HCT116 (cell line): ENCODE results near the gene ELANE. TPM values are rescaled to one million over a fixed set of nuclear protein-coding genes. Genes with fewer than 3 reads are reported as not detected.

ENCODE experiments used
- ATAC-seq: fragments of 200-7000 bp; cut with Tn5 transposase; 2 replicates; pipeline ENCODE4 v1.9.1; 2020; ENCODE audit warnings: mild to moderate bottlenecking, moderate library complexity
- BruUV-seq: library from RNA; stranded (reverse); fragments of 400-500 nt; replicated peaks from 2 replicates; lab custom pipeline; 2021; lab: Mats Ljungman, UMichigan
- CTCF ChIA-PET: fragments of 300-600 bp; sonication (Branson Sonifier 250); formaldehyde crosslinking; loops from one replicate; lab custom pipeline; 2021; ENCODE audit warnings: antibody characterized with exemption; lab: Charles Lee
- POLR2A ChIA-PET: fragments of 300-600, 350-600 bp; sonication (Branson Sonifier 250); formaldehyde crosslinking; loops from one replicate; lab custom pipeline; 2021; ENCODE audit warnings: antibody characterized with exemption; lab: Charles Lee
- RAD21 ChIA-PET, 2 experiments: fragments of 300-600 bp; sonication (Branson Sonifier 250); formaldehyde crosslinking; loops; one replicate each; lab custom pipeline; 2023; ENCODE audit warnings: low total read pairs in 2 of 2; ENCODE audit not compliant: uncharacterized antibody in 2 of 2, unreplicated experiment in 2 of 2, low non-redundant PET in 1 of 2; lab: Charles Lee
- DNase-seq: peaks from one replicate; pipeline ENCODE4 v3.0.0-alpha.2; 2010; ENCODE audit warnings: low read depth, low spot score
- H2AFZ ChIP-seq: fragments of 200-600 bp; shearing (Covaris generic), sonication (generic); 2 replicates; pipeline ENCODE4 v1.6.1; 2017; ENCODE audit warnings: low read depth, mixed run types, mixed read lengths, antibody characterized with exemption, low read length; ENCODE audit not compliant: poor library complexity, severe bottlenecking
- H3K27ac ChIP-seq: 2 replicates; pipeline ENCODE4 v1.5.1; 2012; ENCODE audit warnings: low read depth, low read length
- H3K27me3 ChIP-seq: fragments of 200-600 bp; sonication (generic); 2 replicates; pipeline ENCODE4 v1.6.1; 2016; ENCODE audit warnings: mixed run types, low read length, mixed read lengths; ENCODE audit not compliant: insufficient read depth
- H3K36me3 ChIP-seq, 2 experiments: fragments of 200-500 bp in 1 of 2; fragments of 200-600 bp in 1 of 2; sonication (Bioruptor generic) in 1 of 2; sonication (generic) in 1 of 2; 2 replicates each; pipeline versions ENCODE4 v1.5.1 to v1.6.1; 2014 to 2016; ENCODE audit warnings: low read length in 2 of 2, inconsistent platforms in 1 of 2, mixed read lengths in 1 of 2, mixed run types in 1 of 2; ENCODE audit not compliant: insufficient read depth in 2 of 2, control insufficient read depth in 1 of 2
- H3K4me1 ChIP-seq, 2 experiments: fragments of 200-600 bp in 1 of 2; sonication (generic) in 1 of 2; 2 replicates each; pipeline versions ENCODE4 v1.5.1 to v1.6.1; 2012 to 2017; ENCODE audit warnings: low read length in 2 of 2, inconsistent platforms in 1 of 2, mild to moderate bottlenecking in 1 of 2, mixed read lengths in 1 of 2, mixed run types in 1 of 2, moderate library complexity in 1 of 2; ENCODE audit not compliant: insufficient read depth in 2 of 2, control insufficient read depth in 1 of 2
- H3K4me2 ChIP-seq: fragments of 200-600 bp; sonication (generic); 2 replicates; pipeline ENCODE4 v1.6.1; 2017; ENCODE audit warnings: mixed run types, low read length, mixed read lengths
- H3K4me3 ChIP-seq, 2 experiments: fragments of 200-600 bp in 1 of 2; sonication (generic) in 1 of 2; replicated peaks in 1 of 2; 2 replicates each; pipeline ENCODE4 v1.5.1; 2011 to 2016; ENCODE audit warnings: low read length in 2 of 2, control low read depth in 1 of 2, low read depth in 1 of 2, mild to moderate bottlenecking in 1 of 2, mixed read lengths in 1 of 2, mixed run types in 1 of 2
- H3K79me2 ChIP-seq: fragments of 200-600 bp; sonication (generic); 2 replicates; pipeline ENCODE4 v1.6.1; 2017; ENCODE audit warnings: mild to moderate bottlenecking, mixed run types, low read length, moderate library complexity, mixed read lengths; ENCODE audit not compliant: insufficient read depth
- H3K9ac ChIP-seq: fragments of 200-600 bp; sonication (generic); 2 replicates; pipeline ENCODE4 v1.6.1; 2016; ENCODE audit warnings: low read length, mixed read lengths
- H3K9me2 ChIP-seq: fragments of 200-600 bp; sonication (generic), shearing (Covaris generic); 2 replicates; pipeline ENCODE4 v1.6.1; 2017; ENCODE audit warnings: mixed run types, mild to moderate bottlenecking, moderate library complexity; ENCODE audit not compliant: insufficient read depth
- H3K9me3 ChIP-seq, 2 experiments: fragments of 200-500 bp in 1 of 2; fragments of 200-600 bp in 1 of 2; sonication (Bioruptor generic) in 1 of 2; sonication (generic) in 1 of 2; 2 replicates each; pipeline ENCODE4 v1.6.1; 2014 to 2017; ENCODE audit warnings: low read length in 2 of 2, mixed read lengths in 2 of 2, inconsistent platforms in 1 of 2, low read depth in 1 of 2, mild to moderate bottlenecking in 1 of 2, mixed run types in 1 of 2, moderate library complexity in 1 of 2; ENCODE audit not compliant: control insufficient read depth in 1 of 2, insufficient read depth in 1 of 2
- H4K20me1 ChIP-seq: fragments of 200-600 bp; sonication (generic), shearing (Covaris generic); 2 replicates; pipeline ENCODE4 v1.6.1; 2017; ENCODE audit warnings: mixed run types, mild to moderate bottlenecking, moderate library complexity; ENCODE audit not compliant: insufficient read depth
- CEBPB ChIP-seq: IDR thresholded peaks from 2 replicates; pipeline ENCODE4 v1.6.1; 2012; ENCODE audit warnings: low read depth
- POLR2AphosphoS5 ChIP-seq: IDR thresholded peaks from 2 replicates; pipeline ENCODE4 v1.6.1; 2011; ENCODE audit warnings: mild to moderate bottlenecking, low read depth, low read length, moderate library complexity
- SIN3A ChIP-seq: IDR thresholded peaks from 2 replicates; pipeline ENCODE4 v1.6.1; 2012; ENCODE audit warnings: low read depth
- SRF ChIP-seq: IDR thresholded peaks from 2 replicates; pipeline ENCODE4 v1.6.1; 2012; ENCODE audit warnings: low read depth
- YY1 ChIP-seq: IDR thresholded peaks from 2 replicates; pipeline ENCODE4 v1.6.1; 2011; ENCODE audit warnings: low read length, low read depth, moderate library complexity, mild to moderate bottlenecking; ENCODE audit not compliant: insufficient replicate concordance; ENCODE audit errors: extremely low read depth
- ZBTB33 ChIP-seq: IDR thresholded peaks from 2 replicates; pipeline ENCODE4 v1.6.1; 2011; ENCODE audit warnings: mild to moderate bottlenecking, low read length, moderate library complexity; ENCODE audit not compliant: insufficient replicate concordance; ENCODE audit errors: extremely low read depth
- ZNF274 ChIP-seq: fragments of 200-500 bp; sonication (Bioruptor generic); IDR thresholded peaks from 2 replicates; pipeline ENCODE4 v1.6.1; 2014; ENCODE audit warnings: mild to moderate bottlenecking, low read depth, low read length, inconsistent platforms
- intact Hi-C: fragments of 100-400 bp; cut with micrococcal nuclease; formaldehyde crosslinking; loops from 2 replicates; pipeline ENCODE4 v1.10.0; 2022
- total RNA-seq: library from RNA; stranded (reverse); gene quantifications from one replicate; pipeline ENCODE4 v1.2.1, GENCODE V29; 2021; ENCODE audit not compliant: unreplicated experiment
- TF ChIP-seq, protein P1 (sequence below), 3 experiments: fragments of 200-600 bp in 1 of 3; sonication (generic) in 1 of 3; IDR thresholded peaks in 2 of 3; conservative IDR thresholded peaks in 1 of 3; 2 replicates each; pipeline ENCODE4 v1.5.1; 2012 to 2017; ENCODE audit warnings: low read depth in 2 of 3, low read length in 2 of 3, antibody characterized with exemption in 1 of 3, borderline replicate concordance in 1 of 3, control low read depth in 1 of 3, mild to moderate bottlenecking in 1 of 3, mixed read lengths in 1 of 3, mixed run types in 1 of 3, moderate library complexity in 1 of 3; ENCODE audit not compliant: insufficient read depth in 1 of 3

The ELANE gene
- total RNA-seq, 1 experiment from 2014 or later: not detected

DNA sequence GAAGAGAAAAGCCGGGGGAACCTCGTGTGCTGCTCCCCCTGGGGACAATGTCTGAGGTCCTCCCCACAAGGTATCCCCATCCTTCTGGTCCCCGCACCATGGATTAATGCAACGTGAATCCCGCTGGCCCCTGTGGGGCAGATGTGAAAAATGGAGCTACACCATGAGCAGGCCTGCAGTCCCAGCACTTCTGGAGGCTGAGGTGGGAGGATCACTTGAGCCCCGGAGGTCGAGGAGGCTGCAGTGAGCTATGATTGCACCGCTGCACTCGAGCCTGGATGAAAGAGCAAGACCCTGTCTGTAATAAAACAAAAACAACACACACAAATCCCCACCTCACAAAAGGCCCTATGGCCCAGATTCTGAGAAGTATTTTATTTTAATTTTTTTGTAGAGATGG, 6.2 kb downstream of the ELANE start:
- ATAC-seq: no peak
- Histone ChIP-seq H3K9me3 (no peaks in the 10 kb centered on the region), H2AFZ (no peak overlapping the region), H4K20me1 (no peaks in the 10 kb centered on the region), H3K4me2 (no peak overlapping the region), H3K4me1 (peaks cover 14 to 32% of the 10 kb centered on the region in 2 experiments), H3K79me2 (no peaks in the 10 kb centered on the region), H3K27me3 (no peaks in the 10 kb centered on the region), H3K27ac (no peak overlapping the region), H3K4me3 (no peak overlapping the region), H3K9ac (no peak overlapping the region), H3K36me3 (no peaks in the 10 kb centered on the region; a peak in 1 of 4 replicates), H3K9me2 (no peaks in the 10 kb centered on the region)
- TF ChIP-seq ZNF274: no peak
- TF ChIP-seq ZBTB33: no peak
- TF ChIP-seq SIN3A: no peak
- no peak for TF ChIP-seq POLR2AphosphoS5
- BruUV-seq: no TSS peak
- RAD21 ChIA-PET: no interaction called here
- POLR2A ChIA-PET: no interaction called here
- CTCF ChIA-PET: no interaction called here
- no peak for DNase-seq
- intact Hi-C loops: no loop called here

- POLR2A ChIA-PET: interaction anchor here (1.4 kb wide), 1 partner anchor 9 kb away, joined by 4 read pairs; no protein-coding TSS in a partner anchor
- CTCF ChIA-PET: interaction anchor here (1.1 kb wide), 1 partner anchor 88 kb away, joined by 3 read pairs; no protein-coding TSS in a partner anchor
- Histone ChIP-seq H3K79me2 (no peaks in the 10 kb centered on the region), H3K4me3 (peak within 1 kb of the TSS; percentile 71 to 78), H3K36me3 (no peaks in the 10 kb centered on the region; a peak in 1 of 4 replicates), H3K27me3 (no peaks in the 10 kb centered on the region), H3K27ac (peak within 1 kb of the TSS; percentile 96), H3K4me2 (peak within 1 kb of the TSS; percentile 88), H2AFZ (peak within 1 kb of the TSS; percentile 26), H3K4me1 (peaks cover 14 to 32% of the 10 kb centered on the region in 2 experiments), H3K9me2 (no peaks in the 10 kb centered on the region), H4K20me1 (no peaks in the 10 kb centered on the region), H3K9ac (peak within 1 kb of the TSS; percentile 83), H3K9me3 (no peaks in the 10 kb centered on the region)
- ATAC-seq: no peak
- no peak for DNase-seq
- RAD21 ChIA-PET: interaction anchor here in 1 of 2 experiments (0.7 kb wide), 1 partner anchor 9 kb away, joined by 3 read pairs; no protein-coding TSS in a partner anchor
- BruUV-seq: no TSS peak
- intact Hi-C loops: no loop called here
- TF ChIP-seq CEBPB (no peak), YY1 (no peak), POLR2AphosphoS5 (0 out of 2 replicates have a peak, but pooled peaks have one; percentile 19), SRF (no peak)
- TF ChIP-seq, protein P1, sequence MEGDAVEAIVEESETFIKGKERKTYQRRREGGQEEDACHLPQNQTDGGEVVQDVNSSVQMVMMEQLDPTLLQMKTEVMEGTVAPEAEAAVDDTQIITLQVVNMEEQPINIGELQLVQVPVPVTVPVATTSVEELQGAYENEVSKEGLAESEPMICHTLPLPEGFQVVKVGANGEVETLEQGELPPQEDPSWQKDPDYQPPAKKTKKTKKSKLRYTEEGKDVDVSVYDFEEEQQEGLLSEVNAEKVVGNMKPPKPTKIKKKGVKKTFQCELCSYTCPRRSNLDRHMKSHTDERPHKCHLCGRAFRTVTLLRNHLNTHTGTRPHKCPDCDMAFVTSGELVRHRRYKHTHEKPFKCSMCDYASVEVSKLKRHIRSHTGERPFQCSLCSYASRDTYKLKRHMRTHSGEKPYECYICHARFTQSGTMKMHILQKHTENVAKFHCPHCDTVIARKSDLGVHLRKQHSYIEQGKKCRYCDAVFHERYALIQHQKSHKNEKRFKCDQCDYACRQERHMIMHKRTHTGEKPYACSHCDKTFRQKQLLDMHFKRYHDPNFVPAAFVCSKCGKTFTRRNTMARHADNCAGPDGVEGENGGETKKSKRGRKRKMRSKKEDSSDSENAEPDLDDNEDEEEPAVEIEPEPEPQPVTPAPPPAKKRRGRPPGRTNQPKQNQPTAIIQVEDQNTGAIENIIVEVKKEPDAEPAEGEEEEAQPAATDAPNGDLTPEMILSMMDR (IDR thresholded peaks at IDR 0.05 in 2 of 3, conservative IDR thresholded peaks at IDR 0.05 in 1 of 3; ENCODE audit: borderline replicate concordance in 1 of 3, insufficient read depth in 1 of 3, low read depth in 2 of 3, low read length in 2 of 3): no peak
Observed at GRCh38 chr19:858868-859843, 7.1 kb downstream of the ELANE start, which contains the start of gene CFD. Gene CFD, plus strand, starts transcription at chr19:859664. Its CDS starts 26 bp downstream, at chr19:859690.
